Lung (tissue), 12 donors: ENCODE data around the gene YWHAQ. TPM values are rescaled to one million over a fixed set of nuclear protein-coding genes. Genes with fewer than 3 reads are reported as not detected.

ENCODE experiments used
- ATAC-seq: fragments of 200-7000 bp; cut with Tn5 transposase; one replicate; pipeline ENCODE4 v1.9.1; 2020; ENCODE audit warnings: moderate number of reproducible peaks; ENCODE audit not compliant: insufficient read depth, low FRiP score
- DNase-seq, 3 donors: peaks; one replicate each; pipeline ENCODE4 v3.0.0-alpha.2; 2013 to 2017
- H3K27ac ChIP-seq, 2 donors: one replicate each; pipeline ENCODE4 v1.5.1; 2013; ENCODE audit warnings: mild to moderate bottlenecking in 2 of 2, moderate library complexity in 2 of 2, control low read depth in 1 of 2, inconsistent platforms in 1 of 2, low read depth in 1 of 2, low read length in 1 of 2
- H3K27me3 ChIP-seq, 3 donors: one replicate each; pipeline ENCODE4 v1.5.1; 2013; ENCODE audit warnings: low read length in 2 of 3; ENCODE audit not compliant: control insufficient read depth in 3 of 3, insufficient read depth in 3 of 3
- H3K36me3 ChIP-seq, 4 donors: one replicate each; pipeline ENCODE4 v1.5.1; 2013; ENCODE audit warnings: low read length in 4 of 4, mild to moderate bottlenecking in 1 of 4, moderate library complexity in 1 of 4; ENCODE audit not compliant: control insufficient read depth in 4 of 4, insufficient read depth in 4 of 4
- H3K4me1 ChIP-seq, 5 donors: one replicate each; pipeline ENCODE4 v1.5.1; 2013; ENCODE audit warnings: low read length in 5 of 5, mild to moderate bottlenecking in 2 of 5, moderate library complexity in 1 of 5; ENCODE audit not compliant: control insufficient read depth in 5 of 5, insufficient read depth in 5 of 5
- H3K4me3 ChIP-seq: one replicate; pipeline ENCODE4 v1.5.1; 2013; ENCODE audit warnings: mild to moderate bottlenecking, control low read depth, moderate library complexity
- H3K9ac ChIP-seq, 2 donors: one replicate each; pipeline ENCODE4 v1.5.1; 2013; ENCODE audit warnings: low read length in 2 of 2, control low read depth in 1 of 2; ENCODE audit not compliant: insufficient read depth in 1 of 2
- H3K9me3 ChIP-seq, 4 donors: one replicate each; pipeline ENCODE4 v1.5.1; 2013; ENCODE audit warnings: low read length in 3 of 4, mild to moderate bottlenecking in 1 of 4, moderate library complexity in 1 of 4; ENCODE audit not compliant: control insufficient read depth in 4 of 4, insufficient read depth in 3 of 4
- CTCF ChIP-seq: IDR thresholded peaks from 2 replicates; pipeline ENCODE4 v1.5.1; 2012; ENCODE audit warnings: mild to moderate bottlenecking; ENCODE audit errors: control extremely low read depth, extremely low read depth
- WGBS, 2 donors: extraction: QIAGEN DNeasy Blood & Tissue Kit; methylation state at CpG; one replicate each; pipeline ENCODE4 v1.1.7; 2013; 5-methylcytosine and 5-hydroxymethylcytosine counted together
- polyA plus RNA-seq, 2 donors: library from polyadenylated mRNA; stranded (reverse); fragments of 200-250 nt; gene quantifications; one replicate each; pipeline ENCODE4 v1.2.1, GENCODE V29; 2013
- total RNA-seq, 2 donors: library from RNA; depleted of rRNA in 1 of 2; stranded (reverse); fragments of >200 nt in 1 of 2; gene quantifications; one replicate each; pipeline ENCODE4 v1.2.1, GENCODE V29; 2014 to 2021
- donor health status: control.
- donor health status: control.
- donor health status: Bipolar disorder and iron deficiency.
- donor health status: healthy.
- donor health status: DM: yes; HTN: yes; CAD: no.

The YWHAQ gene
- total and polyA plus RNA-seq, 4 donors = 94.6 to 275 (median 222) TPM

GRCh38 chr2:9647884-9648283, 17.1 kb upstream of the YWHAQ start:
- Histone ChIP-seq H3K36me3 (no peaks in the 10 kb centered on the region), H3K9ac (no peak overlapping the region), H3K4me3 (no peak overlapping the region), H3K9me3 (peaks cover 0 to 3% (median 0%) of the 10 kb centered on the region in 4 donors), H3K27ac (no peak overlapping the region), H3K27me3 (no peaks in the 10 kb centered on the region), H3K4me1 (peaks cover 0 to 5% (median 0%) of the 10 kb centered on the region in 5 donors)
- no peak for DNase-seq
- no peak for ATAC-seq
- no peak for TF ChIP-seq CTCF
- WGBS, 2 donors = 67 to 71% methylated on average over 6 of the region's 6 CpGs

- ATAC-seq (no peak), DNase-seq (no peak)
- H3K4me1 ChIP-seq = peaks cover 0 to 5% (median 0%) of the 10 kb centered on the region in 5 donors
- no peak for TF ChIP-seq CTCF
- no peak overlapping the region for H3K4me3 ChIP-seq
- H3K9ac ChIP-seq = no peak overlapping the region
- H3K9me3 ChIP-seq = no peaks in the 10 kb centered on the region
- no peaks in the 10 kb centered on the region for H3K27me3 ChIP-seq
- H3K27ac ChIP-seq = no peak overlapping the region
- WGBS, 2 donors = 81 to 83% methylated on average over 17 of the region's 17 CpGs
- H3K36me3 ChIP-seq = no peaks in the 10 kb centered on the region
These were observed 15.6 kb upstream of the YWHAQ start for GRCh38 chr2:9646196-9647030.

GRCh38 chr2:9644603-9645002, 13.8 kb upstream of the YWHAQ start:
- no peak for TF ChIP-seq CTCF
- no peak overlapping the region for H3K27ac ChIP-seq
- no peaks in the 10 kb centered on the region for H3K27me3 ChIP-seq
- no peak overlapping the region for H3K4me3 ChIP-seq
- no peak for ATAC-seq
- H3K9me3 ChIP-seq = no peaks in the 10 kb centered on the region
- DNase-seq = peak in 2 of 3 donors; percentile 38 to 61
- 77 to 85% methylated on average over 9 of the region's 9 CpGs for WGBS, 2 donors
- peaks cover 0 to 12% (median 2%) of the 10 kb centered on the region in 5 donors for H3K4me1 ChIP-seq
- H3K36me3 ChIP-seq = no peaks in the 10 kb centered on the region
- no peak overlapping the region for H3K9ac ChIP-seq

GRCh38 chr2:9644021-9644420, 13.2 kb upstream of the YWHAQ start:
- Histone ChIP-seq H3K27ac (no peak overlapping the region), H3K27me3 (no peaks in the 10 kb centered on the region), H3K9me3 (no peaks in the 10 kb centered on the region), H3K4me1 (peaks cover 0 to 18% (median 6%) of the 10 kb centered on the region in 5 donors), H3K4me3 (no peak overlapping the region), H3K9ac (no peak overlapping the region), H3K36me3 (no peaks in the 10 kb centered on the region)
- TF ChIP-seq CTCF = no peak
- 86 to 91% methylated on average over 7 of the region's 7 CpGs for WGBS, 2 donors
- ATAC-seq = no peak
- no peak for DNase-seq
